Erythroblast (primary cell): Measurements from ENCODE around the gene HSDL1.

ENCODE experiments used
- GATA1 ChIP-seq: IDR thresholded peaks from 2 replicates; pipeline ENCODE4 v1.6.1; 2011; ENCODE audit warnings: low read depth, mild to moderate bottlenecking, control low read depth, low read length, moderate library complexity
- POLR2A ChIP-seq: IDR thresholded peaks from 2 replicates; pipeline ENCODE4 v1.6.1; 2011; ENCODE audit warnings: mild to moderate bottlenecking, low read length

GRCh38 chr16:84155771-84156170 is 10.8 kb upstream of the HSDL1 start:
- TF ChIP-seq POLR2A (no peak), GATA1 (no peak)
